H1 (cell line): ENCODE results near the gene CTSW. TPM values are rescaled to one million over a fixed set of nuclear protein-coding genes. Genes with fewer than 3 reads are reported as not detected.

ENCODE experiments used
- CTCF ChIA-PET: fragments of 300-600 bp; sonication (Branson Sonifier 250); formaldehyde crosslinking; loops from one replicate; lab custom pipeline; 2021; ENCODE audit not compliant: partially characterized antibody; lab: Charles Lee
- POLR2A ChIA-PET: fragments of 300-600 bp; sonication (Branson Sonifier 250); formaldehyde crosslinking; loops from one replicate; lab custom pipeline; 2021; ENCODE audit warnings: inconsistent platforms; ENCODE audit not compliant: partially characterized antibody; lab: Charles Lee
- DNase-seq, 2 experiments: peaks; one replicate each; pipeline versions ENCODE4 v3.0.0 to v3.0.0-alpha.2; 2010 to 2022; ENCODE audit warnings: low spot score in 2 of 2, low read depth in 1 of 2, mixed read lengths in 1 of 2
- FAIRE-seq: peaks from 2 replicates; lab custom pipeline; 2011; peaks lifted over from hg19 to GRCh38; lab: Jason Lieb, UNC
- H2AFZ ChIP-seq: 2 replicates; pipeline ENCODE4 v1.8.1; 2012; ENCODE audit warnings: low read length, inconsistent platforms
- H2AK5ac ChIP-seq: 2 replicates; pipeline ENCODE4 v1.6.1; 2013; ENCODE audit warnings: low read depth, low read length
- H2BK120ac ChIP-seq: replicated peaks from 2 replicates; pipeline ENCODE3; 2013; ENCODE audit warnings: low read depth, low read length, inconsistent platforms
- H2BK12ac ChIP-seq: 2 replicates; pipeline ENCODE4 v1.6.1; 2013; ENCODE audit warnings: low read depth, low read length
- H2BK15ac ChIP-seq: 2 replicates; pipeline ENCODE4 v1.6.1; 2013; ENCODE audit warnings: low read length
- H2BK20ac ChIP-seq: 2 replicates; pipeline ENCODE4 v1.6.1; 2013; ENCODE audit warnings: low read length
- H2BK5ac ChIP-seq: 2 replicates; pipeline ENCODE4 v1.6.1; 2013; ENCODE audit warnings: low read depth, low read length
- H3K14ac ChIP-seq: 2 replicates; pipeline ENCODE4 v1.6.1; 2013; ENCODE audit warnings: inconsistent platforms; ENCODE audit not compliant: insufficient read length
- H3K18ac ChIP-seq: 2 replicates; pipeline ENCODE4 v1.6.1; 2013; ENCODE audit warnings: low read length; ENCODE audit errors: extremely low read depth
- H3K23ac ChIP-seq: 2 replicates; pipeline ENCODE4 v1.6.1; 2013; ENCODE audit warnings: inconsistent platforms; ENCODE audit not compliant: insufficient read length
- H3K23me2 ChIP-seq: 2 replicates; pipeline ENCODE4 v1.6.1; 2013; ENCODE audit warnings: low read depth, low read length
- H3K27ac ChIP-seq: 2 replicates; pipeline ENCODE4 v1.6.1; 2011; ENCODE audit warnings: low read depth, low read length, inconsistent platforms
- H3K27me3 ChIP-seq, 4 experiments: replicated peaks in 1 of 4; 1 replicate in 1 of 4; 2 replicates in 3 of 4; pipeline versions ENCODE4 v1.6.1 to v1.8.1; 2011 to 2013; ENCODE audit warnings: low read length in 3 of 4, mild to moderate bottlenecking in 3 of 4, inconsistent platforms in 2 of 4, mixed read lengths in 2 of 4, moderate library complexity in 1 of 4; ENCODE audit not compliant: control insufficient read depth in 3 of 4, insufficient read depth in 3 of 4; ENCODE audit errors: extremely low read depth in 1 of 4
- H3K36me3 ChIP-seq, 4 experiments: 2 replicates each; pipeline versions ENCODE4 v1.6.1 to v1.8.1; 2011 to 2013; ENCODE audit warnings: mild to moderate bottlenecking in 4 of 4, low read length in 3 of 4, moderate library complexity in 2 of 4, control low read depth in 1 of 4, inconsistent platforms in 1 of 4; ENCODE audit not compliant: insufficient read depth in 4 of 4, control insufficient read depth in 2 of 4
- H3K4ac ChIP-seq: replicated peaks from 2 replicates; pipeline ENCODE3; 2013; ENCODE audit warnings: low read length, low read depth, mixed read lengths, inconsistent platforms; ENCODE audit not compliant: insufficient read length
- H3K4me1 ChIP-seq, 4 experiments: replicated peaks in 1 of 4; 1 replicate in 1 of 4; 2 replicates in 3 of 4; pipeline versions ENCODE4 v1.6.1 to v1.8.1; 2011 to 2013; ENCODE audit warnings: low read length in 3 of 4, inconsistent platforms in 2 of 4, mixed read lengths in 1 of 4; ENCODE audit not compliant: insufficient read depth in 4 of 4, control insufficient read depth in 3 of 4
- H3K4me2 ChIP-seq, 2 experiments: 2 replicates each; pipeline versions ENCODE4 v1.6.1 to v1.8.1; 2011 to 2013; ENCODE audit warnings: low read depth in 2 of 2, low read length in 2 of 2, control low read depth in 1 of 2, inconsistent platforms in 1 of 2, mild to moderate bottlenecking in 1 of 2; ENCODE audit not compliant: insufficient read depth in 1 of 2
- H3K4me3 ChIP-seq, 4 experiments: fragments of 200-600, 300-600 bp in 1 of 4; sonication (generic), shearing (Covaris generic), sonication (Bioruptor Twin) in 1 of 4; 2 replicates each; pipeline versions ENCODE4 v1.5.1 to v1.8.1; 2011 to 2016; ENCODE audit warnings: low read length in 4 of 4, low read depth in 3 of 4, control low read depth in 2 of 4, inconsistent platforms in 2 of 4, mild to moderate bottlenecking in 2 of 4, mixed read lengths in 1 of 4, moderate library complexity in 1 of 4; ENCODE audit not compliant: insufficient read depth in 2 of 4; ENCODE audit errors: extremely low read depth in 1 of 4
- H3K56ac ChIP-seq: replicated peaks from 2 replicates; pipeline ENCODE3; 2013; ENCODE audit warnings: low read depth, mild to moderate bottlenecking, mixed read lengths, low read length, inconsistent platforms; ENCODE audit not compliant: insufficient read length
- H3K79me1 ChIP-seq: 2 replicates; pipeline ENCODE4 v1.6.1; 2013; ENCODE audit warnings: low read depth, low read length, control low read depth
- H3K79me2 ChIP-seq, 2 experiments: 2 replicates each; pipeline versions ENCODE4 v1.6.1 to v1.8.1; 2012 to 2013; ENCODE audit warnings: low read length in 2 of 2, mild to moderate bottlenecking in 2 of 2, inconsistent platforms in 1 of 2; ENCODE audit not compliant: insufficient read depth in 2 of 2, control insufficient read depth in 1 of 2
- H3K9ac ChIP-seq, 4 experiments: replicated peaks in 1 of 4; 1 replicate in 1 of 4; 2 replicates in 3 of 4; pipeline versions ENCODE4 v1.6.1 to v1.8.1; 2011 to 2013; ENCODE audit warnings: low read depth in 3 of 4, low read length in 3 of 4, control low read depth in 2 of 4, mild to moderate bottlenecking in 2 of 4, moderate library complexity in 2 of 4, inconsistent platforms in 1 of 4; ENCODE audit errors: extremely low read depth in 1 of 4
- H3K9me3 ChIP-seq, 2 experiments: 2 replicates each; pipeline versions ENCODE4 v1.6.1 to v1.8.1; 2012 to 2013; ENCODE audit warnings: mild to moderate bottlenecking in 2 of 2, moderate library complexity in 2 of 2, control low read depth in 1 of 2, inconsistent platforms in 1 of 2, low read depth in 1 of 2, low read length in 1 of 2, mixed read lengths in 1 of 2; ENCODE audit not compliant: insufficient read depth in 2 of 2
- H4K20me1 ChIP-seq, 2 experiments: replicated peaks in 1 of 2; 2 replicates each; pipeline versions ENCODE3 to v1.8.1; 2011 to 2013; ENCODE audit warnings: inconsistent platforms in 2 of 2, low read length in 2 of 2, mild to moderate bottlenecking in 1 of 2; ENCODE audit not compliant: insufficient read depth in 2 of 2, control insufficient read depth in 1 of 2
- H4K5ac ChIP-seq: 2 replicates; pipeline ENCODE4 v1.6.1; 2013; ENCODE audit warnings: low read length, low read depth, mixed read lengths, inconsistent platforms; ENCODE audit not compliant: insufficient read length
- H4K8ac ChIP-seq: 2 replicates; pipeline ENCODE4 v1.8.0; 2013; ENCODE audit warnings: mild to moderate bottlenecking, moderate library complexity, low read length, inconsistent platforms; ENCODE audit not compliant: insufficient read depth; ENCODE audit errors: extremely low read depth
- H4K91ac ChIP-seq: replicated peaks from 2 replicates; pipeline ENCODE3; 2013; ENCODE audit warnings: low read length, mixed read lengths, inconsistent platforms; ENCODE audit not compliant: insufficient read length
- JUN ChIP-seq: IDR thresholded peaks from 2 replicates; pipeline ENCODE4 v1.6.1; 2011; ENCODE audit warnings: low read depth, mild to moderate bottlenecking, improper control_type of control experiment, low read length
- MAX ChIP-seq: IDR thresholded peaks from 2 replicates; pipeline ENCODE4 v1.6.1; 2012; ENCODE audit warnings: inconsistent platforms
- POLR2A ChIP-seq, 2 experiments: IDR thresholded peaks; 1 replicate in 1 of 2; 2 replicates in 1 of 2; pipeline ENCODE4 v1.6.1; 2011; ENCODE audit warnings: low read depth in 2 of 2, low read length in 2 of 2, mild to moderate bottlenecking in 2 of 2; ENCODE audit errors: control extremely low read depth in 1 of 2
- POLR2AphosphoS5 ChIP-seq: IDR thresholded peaks from 2 replicates; pipeline ENCODE4 v1.6.1; 2011; ENCODE audit warnings: low read depth, low read length
- SIN3A ChIP-seq, 2 experiments: IDR thresholded peaks in 1 of 2; conservative IDR thresholded peaks in 1 of 2; 2 replicates each; pipeline ENCODE4 v1.6.1; 2011 to 2012; ENCODE audit warnings: low read length in 2 of 2, improper control_type of control experiment in 1 of 2, low read depth in 1 of 2, mild to moderate bottlenecking in 1 of 2
- TAF7 ChIP-seq: optimal IDR thresholded peaks from 2 replicates; pipeline ENCODE3; 2011; ENCODE audit warnings: low read depth, mild to moderate bottlenecking, inconsistent platforms, low read length, moderate library complexity, borderline replicate concordance
- WGBS, 2 experiments: shearing (Covaris generic) in 1 of 2; methylation state at CpG; one replicate each; pipeline versions ENCODE4 v1.1.6 to v1.1.7; 2013 to 2015; ENCODE audit warnings: low lambda C conversion rate in 2 of 2, mixed read lengths in 2 of 2, inconsistent platforms in 1 of 2, low coverage in 1 of 2, missing lambda C conversion rate in 1 of 2; ENCODE audit not compliant: insufficient replicate concordance in 2 of 2, insufficient coverage in 1 of 2, insufficient read length in 1 of 2; ENCODE audit errors: extremely low coverage in 1 of 2, missing lambda C conversion rate in 1 of 2; 5-methylcytosine and 5-hydroxymethylcytosine counted together
- polyA plus RNA-seq, 7 experiments: library from polyadenylated mRNA; depleted of rRNA in 3 of 7; stranded (reverse) in 5 of 7; unstranded in 2 of 7; fragments of >200 nt in 5 of 7; fragments of 200-250 nt in 2 of 7; gene quantifications; 1 replicate in 5 of 7; 2 replicates in 1 of 7; 4 replicates in 1 of 7; pipeline versions ENCODE4 v1.2.1 to v1.2.3, GENCODE V29; 2011 to 2013; ENCODE audit warnings: missing spikeins in 2 of 7, mixed read lengths in 2 of 7
- total RNA-seq: library from RNA; stranded (reverse); fragmentation: NEBNext Ultra II Directional; extraction: Animal tissue kit (Norgen Biotek cat#: 25700); gene quantifications from 2 replicates; pipeline ENCODE4 v1.2.1, GENCODE V29; 2021
- TF ChIP-seq, protein P1 (sequence below): IDR thresholded peaks from 2 replicates; pipeline ENCODE4 v1.6.1; 2011; ENCODE audit warnings: low read depth, mild to moderate bottlenecking, low read length; ENCODE audit not compliant: insufficient read depth

The CTSW gene
- total and polyA plus RNA-seq, 2 of the 8 experiments (the other 6 are each of a cell fraction or from before 2014, with no cell fraction given), result not detected

DNA sequence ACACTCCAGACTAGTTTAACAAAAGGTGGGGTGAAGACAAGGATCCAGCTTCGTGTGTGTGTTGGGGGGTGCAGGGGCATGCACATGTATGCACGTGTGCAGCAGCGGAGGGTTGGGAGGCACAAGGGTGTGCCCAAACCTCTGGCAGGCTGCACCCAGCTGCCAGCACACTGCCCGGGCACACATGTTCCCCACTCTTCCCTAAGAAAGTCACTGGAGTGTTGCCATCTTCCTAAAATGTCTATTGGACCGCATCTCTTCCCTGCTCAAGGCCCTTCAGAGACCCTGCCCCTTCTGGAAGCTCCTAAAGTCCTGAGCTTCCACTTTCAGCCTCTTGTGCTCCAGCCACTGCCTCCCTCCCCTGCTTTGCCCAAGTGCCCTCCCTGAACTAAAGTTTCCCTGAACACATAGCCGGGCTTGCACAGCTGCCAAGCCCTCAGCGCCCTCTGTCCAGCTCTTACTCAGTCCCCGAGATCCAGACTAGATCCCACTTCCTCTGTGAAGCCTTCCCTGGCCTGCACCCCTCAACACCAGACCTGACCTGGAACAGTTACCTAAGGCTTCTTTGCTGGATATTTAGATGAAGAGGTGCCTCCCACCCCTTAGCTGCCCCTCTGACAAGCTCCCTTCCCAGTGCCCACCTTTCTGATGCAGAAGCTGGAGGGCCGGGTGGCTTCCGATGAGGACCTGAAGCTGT, 27.7 kb upstream of the CTSW start:
- POLR2A ChIA-PET, result interaction anchor here (0.6 to 38.3 kb wide), 25 partner anchors 9 to 245 kb away, joined by 3 to 1071 read pairs (median 4); partner anchors contain the start of genes AP5B1, CCDC85B, CFL1 and CTSW
- Histone ChIP-seq H3K4me1 (peaks cover 0 to 10% (median under 1%) of the 10 kb centered on the region in 4 experiments; a peak in 5 of 7 replicates), H3K36me3 (peaks cover 17 to 34% (median 31%) of the 10 kb centered on the region in 4 experiments)

More for the DNA sequence above, 27.7 kb upstream of the CTSW start:
- Histone ChIP-seq H3K79me2 (peaks cover 15 to 30% of the 10 kb centered on the region in 2 experiments), H2BK12ac (no peak overlapping the region), H2BK5ac (no peak overlapping the region), H4K20me1 (peaks cover 28 to 30% of the 10 kb centered on the region in 2 experiments), H3K27ac (no peak overlapping the region), H2BK15ac (no peak overlapping the region), H3K4me2 (no peak overlapping the region), H3K23me2 (peaks cover 2% of the 10 kb centered on the region; the same call in 1 of the 2 replicates), H4K5ac (no peak overlapping the region), H4K8ac (no peak overlapping the region), H3K14ac (no peak overlapping the region), H3K9ac (no peak overlapping the region), H4K91ac (no peak overlapping the region), H3K56ac (no peak overlapping the region), H2AK5ac (no peak overlapping the region), H3K4me3 (no peak overlapping the region), H2BK20ac (no peak overlapping the region), H2BK120ac (no peak overlapping the region), H2AFZ (no peak overlapping the region), H3K4ac (no peak overlapping the region), H3K18ac (no peak overlapping the region), H3K27me3 (no peaks in the 10 kb centered on the region; a peak in 1 of 7 replicates), H3K9me3 (peaks cover 7 to 10% of the 10 kb centered on the region in 2 experiments; a peak in 2 of 4 replicates), H3K79me1 (peaks cover 20% of the 10 kb centered on the region), H3K23ac (no peak overlapping the region)
- DNase-seq (no peak), FAIRE-seq (no peak)
- WGBS, 2 experiments, result 94% methylated on average over 10 of the region's 10 CpGs; no CpG with 5 or more reads in 1 of the 2 experiments
- TF ChIP-seq MAX (no peak), JUN (no peak), POLR2A (IDR thresholded peaks at IDR 0.05; ENCODE audit: control extremely low read depth in 1 of 2, low read depth in 2 of 2, low read length in 2 of 2) (peak in 1 of 2 experiments; percentile 73; a peak in 2 of 3 replicates), SIN3A (conservative IDR thresholded peaks at IDR 0.05 in 1 of 2, IDR thresholded peaks at IDR 0.05 in 1 of 2; ENCODE audit: low read depth in 1 of 2, low read length in 2 of 2) (no peak), POLR2AphosphoS5 (peak; percentile 68), TAF7 (peak; percentile 41)
- TF ChIP-seq, protein P1, sequence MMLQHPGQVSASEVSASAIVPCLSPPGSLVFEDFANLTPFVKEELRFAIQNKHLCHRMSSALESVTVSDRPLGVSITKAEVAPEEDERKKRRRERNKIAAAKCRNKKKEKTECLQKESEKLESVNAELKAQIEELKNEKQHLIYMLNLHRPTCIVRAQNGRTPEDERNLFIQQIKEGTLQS, result no peak
- CTCF ChIA-PET, result interaction anchor here (0.6 to 15.2 kb wide), 43 partner anchors 10 to 1092 kb away, joined by 3 to 283 read pairs (median 5); partner anchors contain the start of genes AP5B1, CCDC85B, CFL1 and CTSW
